A673 (cell line): Measurements from ENCODE around the gene TTC22. TPM values are rescaled to one million over a fixed set of nuclear protein-coding genes. Genes with fewer than 3 reads are reported as not detected.

Experiments used
- BruUV-seq: library from RNA; stranded (reverse); fragments of 400-500 nt; replicated peaks from 2 replicates; lab custom pipeline; 2021; lab: Mats Ljungman, UMichigan
- CTCF ChIA-PET: fragments of 300-600 bp; sonication (Branson Sonifier 250); formaldehyde crosslinking; loops from one replicate; lab custom pipeline; 2022; ENCODE audit warnings: antibody characterized with exemption; lab: Charles Lee
- POLR2A ChIA-PET: fragments of 300-600 bp; sonication (Branson Sonifier 250); formaldehyde crosslinking; loops from one replicate; lab custom pipeline; 2022; ENCODE audit warnings: antibody characterized with exemption; ENCODE audit not compliant: low non-redundant PET; lab: Charles Lee
- DNase-seq: peaks from one replicate; pipeline ENCODE4 v3.0.0-alpha.2; 2015; ENCODE audit warnings: low spot score
- H3K27ac ChIP-seq: fragments of 200-600 bp; sonication (generic); 2 replicates; pipeline ENCODE4 v1.5.1; 2016; ENCODE audit warnings: mixed run types, low read depth, mild to moderate bottlenecking, mixed read lengths, antibody characterized with exemption, low read length; ENCODE audit not compliant: poor library complexity, severe bottlenecking
- H3K27me3 ChIP-seq: fragments of 200-600 bp; sonication (generic); replicated peaks from 2 replicates; pipeline ENCODE4 v1.6.1; 2017; ENCODE audit warnings: mixed run types, low read depth, mild to moderate bottlenecking, mixed read lengths, antibody characterized with exemption, low read length; ENCODE audit not compliant: insufficient read depth, poor library complexity
- H3K36me3 ChIP-seq: fragments of 200-600 bp; sonication (generic); 2 replicates; pipeline ENCODE4 v1.6.1; 2016; ENCODE audit warnings: mixed run types, mild to moderate bottlenecking, mixed read lengths, antibody characterized with exemption, low read length; ENCODE audit not compliant: insufficient read depth, poor library complexity, severe bottlenecking
- H3K4me1 ChIP-seq: fragments of 200-600 bp; sonication (generic); 2 replicates; pipeline ENCODE4 v1.6.1; 2017; ENCODE audit warnings: mixed run types, mild to moderate bottlenecking, mixed read lengths, antibody characterized with exemption, low read length; ENCODE audit not compliant: insufficient read depth, poor library complexity, severe bottlenecking
- H3K4me3 ChIP-seq: fragments of 200-600 bp; sonication (generic); 2 replicates; pipeline ENCODE4 v1.5.1; 2016; ENCODE audit warnings: low read depth, mixed run types, mild to moderate bottlenecking, mixed read lengths, low read length; ENCODE audit not compliant: poor library complexity, severe bottlenecking
- H3K9me3 ChIP-seq: fragments of 200-600 bp; sonication (generic); 2 replicates; pipeline ENCODE4 v1.6.1; 2016; ENCODE audit warnings: mixed run types, low read depth, mild to moderate bottlenecking, mixed read lengths, antibody characterized with exemption, low read length; ENCODE audit not compliant: poor library complexity, severe bottlenecking
- EZH2 ChIP-seq: fragments of 200-600 bp; sonication (generic); IDR thresholded peaks from 2 replicates; pipeline ENCODE4 v1.6.1; 2017; ENCODE audit warnings: borderline replicate concordance, low read depth, mild to moderate bottlenecking, mixed read lengths, antibody characterized with exemption, low read length; ENCODE audit not compliant: poor library complexity, severe bottlenecking
- intact Hi-C: fragments of 100-400 bp; cut with micrococcal nuclease; formaldehyde crosslinking; loops from one replicate; pipeline ENCODE4 v1.10.0; 2022; ENCODE audit not compliant: unreplicated experiment
- total RNA-seq: library from RNA; stranded (reverse); gene quantifications from 2 replicates; pipeline ENCODE4 v1.2.3, GENCODE V29; 2021
- TF ChIP-seq, protein P1 (sequence below): fragments of 300-800, 200-600 bp; sonication (generic); conservative IDR thresholded peaks from 2 replicates; pipeline ENCODE4 v1.5.1; 2017; ENCODE audit warnings: low read depth, mild to moderate bottlenecking, antibody characterized with exemption, low read length, moderate library complexity, mixed read lengths

TTC22 gene
- total RNA-seq, 1 experiment from 2014 or later: not detected

DNA sequence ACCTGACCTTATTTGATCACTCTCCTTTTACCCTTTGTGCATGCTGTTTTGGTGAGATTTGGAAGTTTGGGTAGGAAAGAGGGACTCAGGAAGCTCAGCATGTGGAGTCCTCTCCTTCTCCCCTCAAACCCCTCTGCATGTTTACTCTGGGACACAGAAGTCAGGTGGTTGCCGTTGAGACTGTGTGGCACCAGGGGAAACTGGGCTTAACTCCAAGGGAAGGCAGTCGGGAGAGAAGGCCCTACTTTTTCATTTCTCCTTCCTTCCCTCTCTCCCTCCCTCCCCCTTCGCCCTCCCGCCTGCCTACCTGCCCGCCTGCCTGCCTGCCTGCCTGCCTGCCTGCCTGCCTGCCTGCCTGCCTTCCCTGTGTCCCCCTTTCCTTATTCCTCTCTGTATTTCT is 34.8 kb upstream of the TTC22 start:
- H3K27ac ChIP-seq: no peak overlapping the region
- BruUV-seq: no TSS peak
- H3K36me3 ChIP-seq: no peaks in the 10 kb centered on the region
- no peaks in the 10 kb centered on the region for H3K4me1 ChIP-seq
- intact Hi-C loops: no loop called here
- TF ChIP-seq, protein P1, sequence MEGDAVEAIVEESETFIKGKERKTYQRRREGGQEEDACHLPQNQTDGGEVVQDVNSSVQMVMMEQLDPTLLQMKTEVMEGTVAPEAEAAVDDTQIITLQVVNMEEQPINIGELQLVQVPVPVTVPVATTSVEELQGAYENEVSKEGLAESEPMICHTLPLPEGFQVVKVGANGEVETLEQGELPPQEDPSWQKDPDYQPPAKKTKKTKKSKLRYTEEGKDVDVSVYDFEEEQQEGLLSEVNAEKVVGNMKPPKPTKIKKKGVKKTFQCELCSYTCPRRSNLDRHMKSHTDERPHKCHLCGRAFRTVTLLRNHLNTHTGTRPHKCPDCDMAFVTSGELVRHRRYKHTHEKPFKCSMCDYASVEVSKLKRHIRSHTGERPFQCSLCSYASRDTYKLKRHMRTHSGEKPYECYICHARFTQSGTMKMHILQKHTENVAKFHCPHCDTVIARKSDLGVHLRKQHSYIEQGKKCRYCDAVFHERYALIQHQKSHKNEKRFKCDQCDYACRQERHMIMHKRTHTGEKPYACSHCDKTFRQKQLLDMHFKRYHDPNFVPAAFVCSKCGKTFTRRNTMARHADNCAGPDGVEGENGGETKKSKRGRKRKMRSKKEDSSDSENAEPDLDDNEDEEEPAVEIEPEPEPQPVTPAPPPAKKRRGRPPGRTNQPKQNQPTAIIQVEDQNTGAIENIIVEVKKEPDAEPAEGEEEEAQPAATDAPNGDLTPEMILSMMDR: no peak
- TF ChIP-seq EZH2: no peak
- H3K27me3 ChIP-seq: peaks cover 3% of the 10 kb centered on the region
- ChIA-PET CTCF (no interaction called here), POLR2A (no interaction called here)
- no peak overlapping the region for H3K4me3 ChIP-seq
- DNase-seq: no peak
- peaks cover 4% of the 10 kb centered on the region for H3K9me3 ChIP-seq

DNA sequence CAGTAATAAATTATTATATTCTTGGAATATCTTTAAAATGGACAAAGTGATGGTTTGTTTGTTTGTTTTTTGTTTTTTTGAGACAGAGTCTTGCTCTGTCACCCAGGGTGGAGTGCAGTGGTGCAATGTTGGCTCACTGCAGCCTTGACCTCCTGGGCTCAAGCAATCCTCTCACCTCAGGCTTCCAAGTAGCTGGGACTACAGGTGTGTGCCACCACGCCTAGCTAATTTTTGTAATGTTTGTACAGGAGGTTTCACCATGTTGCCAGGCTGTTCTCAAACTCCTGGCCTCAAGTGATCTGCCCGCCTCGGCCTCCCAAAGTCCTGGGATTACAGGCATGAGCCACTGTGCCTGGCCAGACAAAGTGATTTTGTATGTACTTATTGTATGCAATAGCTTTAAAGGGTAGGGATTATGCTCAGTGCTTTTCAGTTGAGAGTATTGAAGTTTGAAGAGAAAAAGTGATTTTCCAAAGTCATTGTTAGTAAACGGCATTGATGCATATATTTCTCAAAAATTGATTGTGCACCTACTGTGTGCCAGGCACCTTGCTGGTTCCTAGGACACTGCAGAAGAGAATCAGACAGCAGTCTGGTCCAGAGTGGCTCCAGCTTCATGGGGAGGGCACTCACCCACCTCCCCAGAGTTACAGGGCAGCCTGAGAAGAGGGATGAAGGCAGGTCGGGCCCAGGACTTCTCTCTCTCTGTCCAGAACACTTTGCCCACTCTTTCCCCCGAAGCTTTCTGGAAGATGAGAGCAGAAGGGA is 34.2 kb upstream of the TTC22 start:
- ChIA-PET CTCF (no interaction called here), POLR2A (interaction anchor here (0.6 kb wide), 1 partner anchor 69 kb away, joined by 5 read pairs; no protein-coding TSS in a partner anchor)
- intact Hi-C loops: no loop called here
- TF ChIP-seq, protein P1: no peak
- TF ChIP-seq EZH2: no peak
- no peak for DNase-seq
- H3K4me1 ChIP-seq: no peaks in the 10 kb centered on the region
- H3K36me3 ChIP-seq: no peaks in the 10 kb centered on the region
- H3K4me3 ChIP-seq: no peak overlapping the region
- H3K9me3 ChIP-seq: peaks cover 8% of the 10 kb centered on the region
- H3K27me3 ChIP-seq: peaks cover 3% of the 10 kb centered on the region
- BruUV-seq: no TSS peak
- H3K27ac ChIP-seq: no peak overlapping the region

GRCh38 chr1:54834007-54834541 is 33.0 kb upstream of the TTC22 start:
- DNase-seq: no peak
- ChIA-PET CTCF (no interaction called here), POLR2A (no interaction called here)
- no TSS peak for BruUV-seq
- Histone ChIP-seq H3K36me3 (no peaks in the 10 kb centered on the region), H3K27ac (no peak overlapping the region), H3K4me3 (no peak overlapping the region), H3K9me3 (peaks cover 8% of the 10 kb centered on the region), H3K4me1 (no peaks in the 10 kb centered on the region), H3K27me3 (peaks cover 3% of the 10 kb centered on the region)
- intact Hi-C loops: no loop called here
- no peak for TF ChIP-seq EZH2
